Upper lobe of right lung (tissue), 1 donor: Measurements from ENCODE around the gene ADAMTS6. TPM values are rescaled to one million over a fixed set of nuclear protein-coding genes. Genes with fewer than 3 reads are reported as not detected.
"Not testable (repeated sequence)": the region's sequence is repeated elsewhere in the genome, so short reads cannot be mapped to it uniquely, and the experiment has no call there.

Experiments used
- ATAC-seq: fragments of 200-7000 bp; cut with Tn5 transposase; one replicate; pipeline ENCODE4 v1.9.1; 2020; ENCODE audit warnings: mild to moderate bottlenecking, moderate library complexity
- DNase-seq: peaks from one replicate; pipeline ENCODE4 v3.0.0-alpha.2; 2020
- H3K27ac ChIP-seq: fragments of 200-600 bp; one replicate; pipeline ENCODE4 v1.8.0; 2022
- H3K27me3 ChIP-seq: fragments of 200-600 bp; one replicate; pipeline ENCODE4 v1.8.0; 2022; ENCODE audit warnings: mild to moderate bottlenecking
- H3K36me3 ChIP-seq: fragments of 200-600 bp; one replicate; pipeline ENCODE4 v1.8.0; 2022
- H3K4me1 ChIP-seq: fragments of 200-600 bp; one replicate; pipeline ENCODE4 v1.8.0; 2022
- H3K4me3 ChIP-seq: fragments of 200-600 bp; one replicate; pipeline ENCODE4 v1.8.0; 2022; ENCODE audit warnings: mild to moderate bottlenecking
- H3K9me3 ChIP-seq: fragments of 200-600 bp; one replicate; pipeline ENCODE4 v1.8.0; 2022
- CTCF ChIP-seq: fragments of 200-600 bp; IDR thresholded peaks from one replicate; pipeline ENCODE4 v1.8.0; 2022; ENCODE audit warnings: antibody characterized with exemption
- intact Hi-C: fragments of 100-400 bp; cut with DNase I; formaldehyde crosslinking; loops from one replicate; pipeline ENCODE4 v1.11.0; 2022
- total RNA-seq: library from RNA; stranded (reverse); fragmentation: NEBNext Ultra II Directional; extraction: Animal tissue kit (Norgen Biotek cat#: 25700); gene quantifications from one replicate; pipeline ENCODE4 v1.2.1, GENCODE V29; 2021
- donor health status: DM: no; HTN: yes; CAD: no; lungs with severe emphysema.

The ADAMTS6 gene
- total RNA-seq, 1 donor from 2014 or later: 2.3 TPM

DNA sequence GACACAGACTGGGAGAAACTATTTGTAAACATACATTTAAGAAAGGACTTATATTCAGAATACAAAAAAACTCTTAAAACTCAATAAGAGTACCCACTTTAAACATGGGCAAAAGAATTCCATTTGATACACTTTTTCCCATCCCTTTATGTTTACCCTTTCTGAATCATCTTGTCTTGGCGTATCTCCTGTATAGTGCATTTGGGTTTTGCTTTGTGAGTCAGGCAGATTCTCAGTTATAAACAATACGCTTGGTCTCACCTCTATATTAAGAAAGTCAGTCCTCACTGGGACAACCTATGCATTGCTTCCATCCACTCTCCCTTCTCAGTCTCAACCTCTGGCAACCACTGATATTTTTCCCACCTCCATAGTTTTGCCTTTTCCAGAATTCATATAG lies 27.3 kb upstream of the ADAMTS6 start:
- Histone ChIP-seq H3K27me3 (no peaks in the 10 kb centered on the region), H3K27ac (no peak overlapping the region), H3K4me1 (no peaks in the 10 kb centered on the region), H3K36me3 (no peaks in the 10 kb centered on the region), H3K9me3 (no peaks in the 10 kb centered on the region), H3K4me3 (no peak overlapping the region)
- ATAC-seq (no peak), DNase-seq (no peak)
- TF ChIP-seq CTCF: no peak
- intact Hi-C loops: no loop called here

GRCh38 chr5:65506961-65507360 lies 25.2 kb upstream of the ADAMTS6 start:
- Histone ChIP-seq H3K36me3 (no peaks in the 10 kb centered on the region), H3K4me3 (no peak overlapping the region), H3K27me3 (no peaks in the 10 kb centered on the region), H3K4me1 (no peaks in the 10 kb centered on the region), H3K27ac (no peak overlapping the region), H3K9me3 (no peaks in the 10 kb centered on the region)
- ATAC-seq (no peak), DNase-seq (no peak)
- intact Hi-C loops: no loop called here
- TF ChIP-seq CTCF: no peak

DNA sequence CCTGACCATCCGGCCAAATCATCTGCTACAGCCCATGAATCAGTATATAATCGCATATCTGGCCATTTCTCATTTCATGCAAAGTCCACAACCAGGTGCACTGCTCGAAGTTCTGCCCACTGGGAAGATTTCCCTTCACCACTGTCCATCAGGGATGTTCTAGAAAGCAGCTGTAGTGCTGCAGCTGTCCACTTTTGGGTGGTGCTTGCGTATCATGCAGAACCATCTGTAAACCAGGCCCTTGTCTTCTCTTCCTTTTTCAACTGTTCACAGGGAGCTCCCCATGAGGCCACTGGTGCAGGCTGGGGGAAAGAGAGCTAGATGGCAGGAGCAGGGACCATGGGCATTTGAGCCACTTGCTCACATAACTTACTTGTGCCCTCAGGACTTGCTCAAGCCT lies 7.4 kb upstream of the ADAMTS6 start:
- H3K4me3 ChIP-seq: no peak overlapping the region
- H3K36me3 ChIP-seq: no peaks in the 10 kb centered on the region
- TF ChIP-seq CTCF: no peak
- no peak overlapping the region for H3K27ac ChIP-seq
- H3K4me1 ChIP-seq: no peaks in the 10 kb centered on the region
- H3K9me3 ChIP-seq: no peaks in the 10 kb centered on the region
- DNase-seq (no peak), ATAC-seq (no peak)
- no peaks in the 10 kb centered on the region for H3K27me3 ChIP-seq
- intact Hi-C loops: loop anchor here (10.0 kb wide), 1 partner anchor 674 kb away; no protein-coding TSS in a partner anchor

- intact Hi-C loops: loop anchor here (10.0 kb wide), 1 partner anchor 673 kb away; no protein-coding TSS in a partner anchor
- DNase-seq, H3K27me3 ChIP-seq, H3K9me3 ChIP-seq, H3K27ac ChIP-seq, ATAC-seq, H3K4me3 ChIP-seq, H3K36me3 ChIP-seq, H3K4me1 ChIP-seq: not testable (repeated sequence)
Measured at GRCh38 chr5:65488038-65488687, 6.4 kb upstream of the ADAMTS6 start.

DNA sequence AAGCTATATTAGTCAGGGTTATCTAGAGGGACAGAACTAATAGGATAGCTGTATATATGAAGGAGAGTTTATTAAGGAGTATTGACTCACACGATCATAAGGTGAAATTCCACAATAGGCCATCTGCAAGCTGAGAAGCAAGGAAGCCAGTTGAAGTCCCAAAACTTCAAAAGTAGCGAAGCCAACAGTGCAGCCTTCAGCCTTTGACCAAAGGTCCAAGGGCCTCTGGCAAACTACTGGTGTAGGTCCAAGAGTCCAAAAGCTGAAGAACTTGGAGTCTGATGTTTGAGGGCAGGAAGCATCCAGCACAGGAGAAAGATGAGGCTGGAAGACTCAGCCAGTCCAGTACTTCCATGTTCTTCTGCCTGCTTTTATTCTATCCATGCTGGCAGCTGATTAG lies 5.1 kb upstream of the ADAMTS6 start:
- not testable (repeated sequence) for DNase-seq, H3K9me3 ChIP-seq, H3K4me3 ChIP-seq, H3K27me3 ChIP-seq, ATAC-seq, H3K36me3 ChIP-seq, H3K4me1 ChIP-seq, H3K27ac ChIP-seq
- intact Hi-C loops: loop anchor here (10.0 kb wide), 1 partner anchor 672 kb away; no protein-coding TSS in a partner anchor

DNA sequence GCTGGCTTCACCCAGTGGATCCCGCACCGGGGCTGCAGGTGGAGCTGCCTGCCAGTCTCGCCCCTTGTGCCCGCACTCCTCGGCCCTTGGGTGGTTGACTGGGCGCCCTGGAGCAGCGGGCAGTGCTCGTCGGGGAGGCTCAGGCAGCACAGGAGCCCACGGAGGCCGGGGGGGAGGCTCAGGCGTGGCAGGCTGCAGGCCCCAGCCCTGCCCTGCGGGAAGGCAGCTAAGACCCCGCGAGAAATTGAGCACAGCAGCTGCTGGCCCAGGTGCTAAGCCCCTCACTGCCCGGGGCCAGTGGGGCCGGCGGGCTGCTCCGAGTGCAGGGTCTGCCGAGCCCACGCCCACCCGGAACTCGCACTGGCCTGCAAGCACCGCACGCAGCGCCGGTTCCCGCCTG lies 3.7 kb upstream of the ADAMTS6 start:
- no peak for ATAC-seq
- no peaks in the 10 kb centered on the region for H3K9me3 ChIP-seq
- intact Hi-C loops: loop anchor here (10.0 kb wide), 1 partner anchor 671 kb away; no protein-coding TSS in a partner anchor

More for the DNA sequence above, 3.7 kb upstream of the ADAMTS6 start:
- Histone ChIP-seq H3K36me3 (no peaks in the 10 kb centered on the region), H3K4me1 (peaks cover 6% of the 10 kb centered on the region), H3K4me3 (no peak overlapping the region), H3K27me3 (no peaks in the 10 kb centered on the region), H3K27ac (no peak overlapping the region)
- DNase-seq: no peak
- no peak for TF ChIP-seq CTCF
